Measurements from ENCODE around the gene APBB2.

APBB2 gene

GRCh38 chr4:40881851-40882250, 332.5 kb downstream of the APBB2 start:
- no peak for DNase-seq

GRCh38 chr4:40881096-40881495, 333.2 kb downstream of the APBB2 start:
- no peak for DNase-seq

DNA sequence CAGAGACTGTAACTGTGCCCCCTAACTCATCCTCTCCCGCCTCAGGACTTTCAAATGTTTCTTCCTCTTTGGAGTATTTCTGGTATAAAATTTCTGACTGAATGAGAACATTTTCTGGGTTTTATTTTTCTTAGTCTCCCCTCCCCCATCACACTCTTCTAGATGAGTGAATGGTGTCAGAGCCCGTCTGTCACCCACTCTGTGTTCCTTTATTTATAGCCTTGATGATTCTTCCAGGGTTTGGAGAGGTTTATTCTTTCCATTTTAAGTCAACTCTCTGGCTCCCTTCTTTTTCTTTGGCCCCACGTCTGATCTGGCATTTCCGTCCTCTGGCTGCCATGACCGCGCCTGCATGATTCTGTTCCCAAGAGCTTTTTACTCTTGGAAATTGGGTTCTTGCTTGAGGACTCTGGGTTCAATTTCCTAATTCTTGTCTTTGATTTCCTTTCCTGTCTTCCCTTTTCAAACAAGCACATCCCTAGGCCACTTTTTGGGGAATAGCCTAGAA, 335.7 kb downstream of the APBB2 start:
- DNase-seq = no peak

GRCh38 chr4:40877081-40877480, 337.3 kb downstream of the APBB2 start:
- no peak for DNase-seq

DNA sequence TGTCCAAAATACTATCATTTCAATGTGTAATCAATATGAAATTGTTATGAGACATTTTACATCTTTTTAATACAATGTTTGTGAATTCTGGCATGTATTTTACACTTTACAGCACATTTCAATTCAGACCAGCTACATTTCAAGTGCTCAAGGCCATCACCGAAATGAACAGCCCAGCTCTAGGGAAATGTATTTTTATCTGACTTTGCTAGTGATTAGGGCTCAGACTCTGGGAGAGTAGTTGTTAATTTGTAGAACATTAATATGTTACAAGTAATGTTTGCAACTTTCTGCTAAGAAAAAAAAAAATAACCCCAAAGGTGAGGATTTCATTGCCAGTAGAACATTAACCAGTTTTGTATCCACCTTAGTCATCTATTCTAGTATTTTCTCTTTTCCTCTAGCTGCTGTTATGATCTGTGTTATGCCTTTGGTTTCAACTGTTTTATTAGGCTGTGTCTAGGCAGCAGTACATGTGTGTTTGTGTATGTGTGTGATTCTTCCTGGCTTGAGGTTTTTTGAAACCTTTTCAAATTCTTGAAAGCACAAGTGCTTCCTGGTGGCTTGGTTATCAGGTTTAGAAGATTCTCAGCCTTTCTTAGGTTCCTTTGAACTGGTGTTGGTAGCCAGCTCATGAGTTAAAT, 338.7 kb downstream of the APBB2 start:
- no peak for DNase-seq

DNA sequence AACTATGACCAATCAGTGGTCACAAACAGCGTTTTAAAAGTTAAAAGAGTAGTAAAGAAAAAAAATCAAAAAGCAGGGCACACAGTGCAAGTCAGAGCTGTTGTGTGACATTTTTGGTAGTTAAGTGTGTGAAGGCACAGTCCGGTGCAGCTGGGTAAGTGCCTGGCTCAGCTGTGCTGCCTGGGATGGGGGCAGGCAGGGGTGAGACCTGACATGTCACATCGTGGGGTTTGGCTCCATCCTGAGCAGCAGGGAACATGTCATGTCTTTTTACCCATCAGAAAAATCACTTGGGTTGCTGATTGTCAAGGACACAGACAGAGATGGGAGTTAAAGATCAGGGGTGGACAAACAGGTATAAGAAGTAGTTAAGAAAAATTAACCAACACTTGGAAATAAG, 339.4 kb downstream of the APBB2 start:
- DNase-seq = no peak

GRCh38 chr4:40874331-40874730, 340.0 kb downstream of the APBB2 start:
- DNase-seq = no peak

DNA sequence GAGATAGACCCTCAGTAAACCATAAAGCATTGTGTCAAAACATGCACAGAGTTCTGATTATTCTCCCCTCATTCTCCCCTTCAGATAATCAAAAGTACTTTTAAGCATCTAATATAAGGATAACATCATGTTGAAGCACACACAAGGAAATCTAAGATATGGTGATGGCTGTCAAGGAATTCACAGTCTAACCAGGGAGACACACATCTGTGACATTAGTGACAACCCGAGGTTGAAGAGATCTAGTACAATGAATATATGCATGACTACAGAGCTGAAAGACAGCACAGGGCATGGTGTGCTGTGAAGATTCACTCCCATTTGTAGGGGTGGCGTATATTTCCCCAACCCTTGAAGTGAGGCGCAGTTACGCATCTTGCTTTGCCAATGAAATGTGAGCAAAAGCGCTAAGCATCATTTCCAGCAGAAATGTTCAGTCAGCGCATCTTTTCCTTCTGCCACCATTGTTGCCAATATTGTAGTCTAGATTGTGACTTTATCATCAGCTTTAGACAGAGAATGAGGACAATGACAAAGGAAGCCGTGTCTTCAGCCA, 342.6 kb downstream of the APBB2 start:
- DNase-seq = no peak

DNA sequence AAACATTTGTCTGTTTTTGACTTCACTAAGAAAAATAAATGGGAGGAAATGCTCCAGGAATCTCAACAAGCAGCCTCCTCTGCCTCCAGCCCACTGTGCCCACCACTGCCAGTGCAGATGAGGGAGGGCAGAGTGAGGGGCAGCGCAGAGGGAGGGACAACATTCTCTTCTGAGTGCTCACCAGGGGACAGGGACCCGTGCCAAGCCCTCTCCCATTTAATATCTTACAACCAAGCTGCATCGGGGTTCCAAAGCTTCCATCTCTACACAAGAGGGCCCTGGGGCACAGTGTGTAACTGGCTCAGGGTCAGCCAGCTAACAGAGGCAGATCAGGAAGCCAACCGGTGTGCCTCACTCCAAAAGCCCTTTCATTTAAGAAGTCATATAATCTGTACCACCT, 344.2 kb downstream of the APBB2 start:
- no peak for DNase-seq

DNA sequence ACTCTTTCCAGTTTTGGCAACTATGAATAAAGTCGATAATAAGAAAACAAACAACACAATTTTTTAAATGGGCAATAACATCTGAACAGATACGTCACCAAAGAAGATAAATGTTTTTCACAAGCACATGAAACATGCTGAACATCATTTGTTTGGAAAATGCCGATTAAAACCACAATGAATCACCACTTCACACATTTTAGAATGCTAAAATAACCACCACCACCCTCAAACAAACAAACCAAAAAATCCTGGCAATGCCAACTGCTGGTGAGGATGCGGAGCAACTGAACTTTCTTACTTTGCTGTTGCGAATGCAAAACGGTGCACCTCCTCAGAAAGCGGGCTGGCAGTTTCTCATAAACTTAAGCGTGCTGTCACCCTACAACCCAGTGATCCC, 348.6 kb downstream of the APBB2 start:
- no peak for DNase-seq

- no peak for DNase-seq
Measured at GRCh38 chr4:40864531-40864930, 349.8 kb downstream of the APBB2 start.

DNA sequence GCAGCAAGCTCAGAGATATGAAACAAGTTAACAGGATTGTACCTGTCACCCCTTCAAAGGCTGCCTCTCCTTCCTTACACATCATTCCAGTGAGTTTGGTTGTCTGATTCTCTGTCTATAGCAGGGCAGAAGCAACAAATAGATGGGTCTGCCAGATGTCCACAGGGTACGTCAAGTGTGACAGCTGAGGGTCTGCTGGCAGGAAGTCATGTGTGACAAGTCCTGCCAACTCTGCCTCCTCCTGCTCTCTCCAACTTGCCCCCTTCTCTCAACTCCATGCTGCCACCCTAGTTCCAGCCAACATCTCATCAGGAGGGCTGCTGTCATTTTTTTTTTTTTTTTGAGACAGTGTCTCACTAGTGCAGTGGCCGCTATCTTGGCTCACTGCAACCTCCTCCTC, 355.4 kb downstream of the APBB2 start:
- no peak for DNase-seq

GRCh38 chr4:40857956-40858355, 356.4 kb downstream of the APBB2 start:
- no peak for DNase-seq

DNA sequence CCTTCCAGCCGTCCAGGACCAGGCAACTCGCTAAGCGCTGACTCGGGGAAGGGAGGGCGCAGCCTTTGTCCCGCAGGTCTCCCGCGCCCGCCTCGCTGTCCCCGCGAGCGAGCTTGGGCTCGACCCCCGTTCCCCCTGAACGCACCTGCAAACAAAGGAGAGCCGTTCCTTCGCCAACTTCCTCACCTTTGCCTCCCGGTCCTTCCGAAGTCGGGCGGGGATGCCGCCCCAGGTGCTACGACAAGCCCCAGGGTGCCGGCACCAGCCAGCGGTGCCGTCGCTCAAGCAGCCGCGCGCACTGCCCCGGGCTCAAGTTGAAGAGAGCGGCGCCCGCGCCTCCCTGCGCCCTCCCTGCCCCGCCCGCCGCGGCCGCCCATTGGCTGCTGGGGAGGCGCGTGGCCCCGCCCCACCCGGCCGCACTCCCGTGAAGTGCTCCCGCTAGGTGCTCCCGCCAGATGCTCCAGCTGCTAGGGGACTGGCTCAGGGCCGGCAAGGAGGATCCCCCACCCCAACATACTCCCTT, 357.4 kb downstream of the APBB2 start:
- peak; percentile 66 for DNase-seq

- DNase-seq = no peak
Measured at GRCh38 chr4:40856277-40856839, 358.0 kb downstream of the APBB2 start.

- DNase-seq = no peak
Measured at GRCh38 chr4:40850496-40850895, 363.8 kb downstream of the APBB2 start.

DNA sequence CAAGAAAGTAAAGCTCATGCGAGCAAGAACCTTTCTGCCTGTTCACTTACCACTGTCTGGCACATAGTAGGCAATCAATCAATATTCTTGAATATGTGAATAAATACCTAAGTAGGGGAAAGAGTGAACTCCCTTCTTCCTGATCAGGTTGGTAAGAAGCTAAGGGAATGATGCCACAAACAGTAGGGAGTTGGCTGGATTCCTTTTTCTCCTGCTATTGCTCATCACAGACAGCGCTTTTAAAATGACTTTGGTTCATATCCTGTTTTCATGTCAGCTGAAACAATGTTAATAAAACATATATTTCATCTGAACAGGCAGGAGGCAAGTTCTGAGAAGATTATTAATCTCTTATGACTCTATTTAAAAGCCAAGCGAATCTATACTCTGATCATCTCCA, 365.4 kb downstream of the APBB2 start:
- no peak for DNase-seq

DNA sequence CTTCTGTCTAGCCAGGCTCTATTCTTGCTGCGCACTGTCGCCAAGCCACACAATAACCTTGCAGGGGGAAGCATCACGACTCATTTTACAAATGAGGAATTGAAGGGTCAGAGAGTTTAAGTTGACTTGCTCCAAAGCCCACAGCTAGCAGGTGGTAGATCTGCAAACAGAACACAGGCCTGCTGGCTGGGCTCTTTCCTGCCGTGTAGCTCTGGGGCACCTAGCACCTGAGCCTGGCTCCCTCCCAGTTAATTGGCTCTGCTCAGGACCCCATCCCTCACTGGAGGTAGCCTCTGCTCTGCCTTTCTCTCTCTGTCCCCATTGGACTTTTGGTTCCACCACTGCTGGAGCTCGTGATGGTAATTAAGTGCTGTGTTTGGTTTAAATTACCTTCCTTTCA, 366.1 kb downstream of the APBB2 start:
- no peak for DNase-seq

- DNase-seq = no peak
Measured at GRCh38 chr4:40846532-40846931, 367.8 kb downstream of the APBB2 start.

DNA sequence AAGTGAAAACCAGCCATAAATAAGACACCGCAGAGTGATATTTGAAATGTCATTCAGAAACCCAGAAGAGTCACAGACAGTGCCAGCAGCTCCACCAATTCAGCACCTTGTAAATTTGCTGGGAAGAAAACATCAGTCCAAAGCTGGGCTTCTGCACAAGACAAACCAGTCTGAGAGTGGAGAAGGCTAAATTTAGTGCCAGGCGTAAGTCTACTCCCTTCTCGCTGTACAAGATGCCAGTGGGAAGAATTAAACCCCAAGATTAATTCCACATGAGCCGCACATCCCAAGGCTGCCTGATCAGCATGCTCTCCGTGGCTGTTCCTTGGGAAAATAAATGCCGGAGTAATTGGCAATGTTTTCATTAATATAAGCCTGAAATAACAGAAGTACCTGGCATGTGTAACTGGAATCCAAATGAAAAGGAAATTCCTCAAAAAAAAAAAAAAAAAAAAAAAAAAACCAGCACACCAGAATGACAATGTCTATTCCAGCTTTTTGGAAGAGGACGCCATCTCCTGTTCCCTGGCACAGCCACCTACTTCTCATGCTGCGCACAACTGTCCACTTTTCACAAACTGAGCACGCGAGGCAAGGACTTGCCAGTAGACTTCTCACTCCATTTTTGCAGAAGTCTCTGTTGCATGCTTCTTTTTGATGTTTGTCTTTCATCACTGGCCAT, 369.0 kb downstream of the APBB2 start:
- no peak for DNase-seq

DNA sequence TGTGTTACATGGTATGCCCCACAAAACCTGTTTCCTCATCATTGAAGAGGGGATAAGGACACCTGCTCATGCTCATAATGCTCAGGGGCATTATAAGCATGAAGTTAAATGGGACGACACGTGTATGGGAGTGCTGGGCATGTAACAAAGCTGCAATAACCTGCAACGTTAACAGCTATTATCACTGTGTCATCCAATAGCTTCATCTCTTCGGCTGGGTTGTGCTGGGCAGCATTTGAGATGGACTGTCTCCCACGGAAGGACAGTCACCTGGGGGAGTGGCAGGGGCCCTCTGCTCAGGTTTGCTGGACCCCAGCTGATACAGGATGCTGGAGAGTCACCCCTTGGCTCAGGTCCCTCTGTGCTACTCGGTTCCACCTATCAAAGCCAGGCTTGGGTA, 370.1 kb downstream of the APBB2 start:
- DNase-seq = no peak

- DNase-seq = no peak
Measured at GRCh38 chr4:40843696-40844095, 370.6 kb downstream of the APBB2 start.

- DNase-seq = no peak
Measured at GRCh38 chr4:40842725-40843423, 371.5 kb downstream of the APBB2 start.
